WTC11 (cell line): Measurements from ENCODE around the gene TMEM250. TPM values are rescaled to one million over a fixed set of nuclear protein-coding genes. Genes with fewer than 3 reads are reported as not detected.

Experiments
- ATAC-seq: fragments of 200-7000 bp; cut with Tn5 transposase; 2 replicates; pipeline ENCODE4 v1.10.0; 2021; ENCODE audit warnings: mild to moderate bottlenecking, moderate library complexity
- CTCF ChIA-PET: fragments of 300-600 bp; sonication (Branson Sonifier 250); formaldehyde crosslinking; loops from one replicate; lab custom pipeline; 2021; ENCODE audit warnings: antibody characterized with exemption; lab: Charles Lee
- POLR2A ChIA-PET: fragments of 350-600 bp; sonication (Branson Sonifier 250); formaldehyde crosslinking; loops from one replicate; lab custom pipeline; 2021; ENCODE audit warnings: antibody characterized with exemption; lab: Charles Lee
- DNase-seq: peaks from one replicate; pipeline ENCODE4 v3.0.0; 2021; ENCODE audit warnings: low spot score
- H3K27ac Mint-ChIP-seq: 2 replicates; pipeline ENCODE4 v1.8.0; 2021; ENCODE audit warnings: mixed read lengths
- H3K27me3 Mint-ChIP-seq: 2 replicates; pipeline ENCODE4 v1.8.0; 2021; ENCODE audit warnings: low read depth, mild to moderate bottlenecking, moderate library complexity, mixed read lengths
- H3K36me3 Mint-ChIP-seq: 2 replicates; pipeline ENCODE4 v1.8.0; 2021; ENCODE audit warnings: mixed read lengths
- H3K4me1 Mint-ChIP-seq: 2 replicates; pipeline ENCODE4 v1.8.0; 2022; ENCODE audit warnings: mixed read lengths
- H3K4me3 Mint-ChIP-seq: 2 replicates; pipeline ENCODE4 v1.8.0; 2021; ENCODE audit warnings: mild to moderate bottlenecking, moderate library complexity, mixed read lengths
- H3K9me3 Mint-ChIP-seq: 2 replicates; pipeline ENCODE4 v1.8.0; 2021; ENCODE audit warnings: mixed read lengths
- CBFB ChIP-seq: sonication (generic); formaldehyde crosslinking; IDR thresholded peaks from 2 replicates; pipeline ENCODE4 v1.8.1; 2022; ENCODE audit warnings: mild to moderate bottlenecking, low read depth, missing genetic modification reagents
- CDX4 ChIP-seq: fragments of 250-450 bp; sonication (Bioruptor Pico); IDR thresholded peaks from 2 replicates; pipeline ENCODE4 v1.9.0; 2021; ENCODE audit warnings: moderate library complexity, mild to moderate bottlenecking, inconsistent platforms, borderline replicate concordance
- CTCF ChIP-seq: fragments of 200-600 bp; IDR thresholded peaks from 2 replicates; pipeline ENCODE4 v1.8.0; 2022; ENCODE audit warnings: antibody characterized with exemption
- ELF4 ChIP-seq: sonication (generic); formaldehyde crosslinking; IDR thresholded peaks from 2 replicates; pipeline ENCODE4 v1.8.1; 2022; ENCODE audit warnings: low read depth, mild to moderate bottlenecking, moderate library complexity, missing genetic modification reagents
- IRF1 ChIP-seq: sonication (generic); formaldehyde crosslinking; IDR thresholded peaks from 2 replicates; pipeline ENCODE4 v1.8.0; 2023; ENCODE audit warnings: missing genetic modification reagents
- KAT7 ChIP-seq: sonication (generic); formaldehyde crosslinking; IDR thresholded peaks from 2 replicates; pipeline ENCODE4 v1.8.1; 2023; ENCODE audit warnings: missing genetic modification reagents, mild to moderate bottlenecking, borderline replicate concordance
- MLX ChIP-seq: sonication (generic); formaldehyde crosslinking; IDR thresholded peaks from 2 replicates; pipeline ENCODE4 v1.8.1; 2023; ENCODE audit warnings: mild to moderate bottlenecking, missing genetic modification reagents, moderate library complexity
- PREB ChIP-seq: sonication (generic); formaldehyde crosslinking; IDR thresholded peaks from 2 replicates; pipeline ENCODE4 v1.8.1; 2022; ENCODE audit warnings: mild to moderate bottlenecking, missing genetic modification reagents, moderate library complexity, borderline replicate concordance
- SMAD3 ChIP-seq: sonication (generic); formaldehyde crosslinking; IDR thresholded peaks from 2 replicates; pipeline ENCODE4 v1.8.0; 2022; ENCODE audit warnings: missing genetic modification reagents, mild to moderate bottlenecking, borderline replicate concordance
- SOX15 ChIP-seq: fragments of 250-450 bp; sonication (Bioruptor Pico); IDR thresholded peaks from 2 replicates; pipeline ENCODE4 v1.9.0; 2021; ENCODE audit warnings: mild to moderate bottlenecking
- USF1 ChIP-seq: sonication (generic); formaldehyde crosslinking; IDR thresholded peaks from 2 replicates; pipeline ENCODE4 v1.8.0; 2022; ENCODE audit warnings: mild to moderate bottlenecking, missing genetic modification reagents
- USF2 ChIP-seq: sonication (generic); formaldehyde crosslinking; IDR thresholded peaks from 2 replicates; pipeline ENCODE4 v1.8.1; 2023; ENCODE audit warnings: mild to moderate bottlenecking, missing genetic modification reagents, moderate library complexity
- ZNF121 ChIP-seq: sonication (generic); formaldehyde crosslinking; IDR thresholded peaks from 2 replicates; pipeline ENCODE4 v1.8.0; 2023; ENCODE audit warnings: missing genetic modification reagents
- ZNF232 ChIP-seq: sonication (generic); formaldehyde crosslinking; IDR thresholded peaks from 2 replicates; pipeline ENCODE4 v1.8.0; 2022; ENCODE audit warnings: mild to moderate bottlenecking, missing genetic modification reagents
- ZNF396 ChIP-seq: fragments of 250-450 bp; sonication (Bioruptor Pico); IDR thresholded peaks from 2 replicates; pipeline ENCODE4 v1.8.0; 2021; ENCODE audit warnings: mild to moderate bottlenecking, moderate library complexity, borderline replicate concordance
- ZNF423 ChIP-seq: fragments of 250-450 bp; sonication (Bioruptor Pico); IDR thresholded peaks from 2 replicates; pipeline ENCODE4 v2.1.2; 2022; ENCODE audit warnings: mild to moderate bottlenecking, moderate library complexity
- ZNF512 ChIP-seq: sonication (generic); formaldehyde crosslinking; IDR thresholded peaks from 2 replicates; pipeline ENCODE4 v1.8.1; 2022; ENCODE audit warnings: missing genetic modification reagents, borderline replicate concordance
- total RNA-seq: library from RNA; stranded (reverse); gene quantifications from 3 replicates; pipeline ENCODE4 v1.2.3, GENCODE V29; 2021

TMEM250 gene
- total RNA-seq, 1 experiment from 2014 or later: 39.4 TPM

GRCh38 chr9:136098210-136098609 lies 20.5 kb downstream of the TMEM250 start:
- CTCF ChIA-PET: interaction anchor here (0.8 kb wide), 1 partner anchor 106 kb away, joined by 3 read pairs; no protein-coding TSS in a partner anchor
- H3K4me1 Mint-ChIP-seq: peaks cover 24% of the 10 kb centered on the region
- no peaks in the 10 kb centered on the region for H3K36me3 Mint-ChIP-seq
- POLR2A ChIA-PET: no interaction called here
- no peaks in the 10 kb centered on the region for H3K9me3 Mint-ChIP-seq
- TF ChIP-seq SMAD3 (no peak), ZNF512 (CRISPR knock-in tag) (no peak), CTCF (no peak), CDX4 (no peak), ELF4 (no peak), CBFB (CRISPR knock-in tag) (no peak), KAT7 (CRISPR knock-in tag) (no peak), IRF1 (no peak), ZNF232 (CRISPR knock-in tag) (no peak), ZNF423 (CRISPR knock-in tag) (no peak), SOX15 (CRISPR knock-in tag) (no peak), ZNF396 (CRISPR knock-in tag) (no peak), USF1 (no peak)
- H3K4me3 Mint-ChIP-seq: no peak overlapping the region
- H3K27me3 Mint-ChIP-seq: peaks cover 37% of the 10 kb centered on the region
- no peak overlapping the region for H3K27ac Mint-ChIP-seq
- ATAC-seq: no peak
- DNase-seq: no peak

- Mint-ChIP-seq H3K4me1 (peaks cover 32% of the 10 kb centered on the region), H3K27me3 (peaks cover 43% of the 10 kb centered on the region), H3K9me3 (no peaks in the 10 kb centered on the region), H3K4me3 (peak overlapping the region; percentile 55), H3K27ac (no peak overlapping the region), H3K36me3 (no peaks in the 10 kb centered on the region)
- ATAC-seq (no peak), DNase-seq (no peak)
- POLR2A ChIA-PET: interaction anchor here (0.6 kb wide), 2 partner anchors 13 to 170 kb away, joined by 3 to 4 read pairs; no protein-coding TSS in a partner anchor
- CTCF ChIA-PET: interaction anchor here (1.3 to 3.7 kb wide), 6 partner anchors 8 to 129 kb away, joined by 3 to 22 read pairs (median 6); no protein-coding TSS in a partner anchor
- TF ChIP-seq MLX (CRISPR knock-in tag) (no peak), PREB (no peak), ZNF121 (no peak), ZNF396 (CRISPR knock-in tag) (no peak), USF2 (no peak)
These were observed 22.1 kb downstream of the TMEM250 start for GRCh38 chr9:136096505-136097001.
